HepG2 (cell line): ENCODE measurements around the gene CAPZB. TPM values are rescaled to one million over a fixed set of nuclear protein-coding genes. Genes with fewer than 3 reads are reported as not detected.
A peak's percentile ranks its signal among the peaks of the same experiment; 100 is the strongest.

Experiments
- AFF4 ChIP-seq: sonication (generic); formaldehyde crosslinking; IDR thresholded peaks from 2 replicates; pipeline ENCODE4 v1.4.0; 2020; ENCODE audit warnings: missing genetic modification reagents
- AHR ChIP-seq: IDR thresholded peaks from 2 replicates; pipeline ENCODE4 v1.6.1; 2018; ENCODE audit warnings: missing genetic modification reagents, missing compliant biosample characterization
- CCAR2 ChIP-seq: fragments of 200-400 bp; formaldehyde crosslinking; optimal IDR thresholded peaks from 2 replicates; pipeline ENCODE3; 2018; ENCODE audit warnings: low read depth, mild to moderate bottlenecking, low read length, moderate library complexity
- CERS6 ChIP-seq: sonication (generic); formaldehyde crosslinking; IDR thresholded peaks from 2 replicates; pipeline ENCODE4 v1.5.0; 2020; ENCODE audit warnings: missing genetic modification reagents
- HDAC2 ChIP-seq: sonication (generic); formaldehyde crosslinking; IDR thresholded peaks from 2 replicates; pipeline ENCODE4 v1.4.0; 2020; ENCODE audit warnings: missing genetic modification reagents
- HMGA1 ChIP-seq: sonication (generic); formaldehyde crosslinking; conservative IDR thresholded peaks from 2 replicates; pipeline ENCODE4 v1.4.0; 2020; ENCODE audit warnings: missing genetic modification reagents
- MAFK ChIP-seq, 2 experiments: IDR thresholded peaks in 1 of 2; conservative IDR thresholded peaks in 1 of 2; 2 replicates each; pipeline ENCODE4 v1.6.1; 2011; ENCODE audit warnings: improper control_type of control experiment in 2 of 2, low read length in 2 of 2
- RAD21 ChIP-seq: fragments of 450-650 bp; formaldehyde crosslinking; IDR thresholded peaks from 2 replicates; pipeline ENCODE4 v1.5.0; 2020; ENCODE audit warnings: mild to moderate bottlenecking
- SMAD3 ChIP-seq: sonication (generic); formaldehyde crosslinking; IDR thresholded peaks from 2 replicates; pipeline ENCODE4 v1.4.0; 2020; ENCODE audit warnings: missing genetic modification reagents
- SP1 ChIP-seq, 2 experiments: fragments of 450-650 bp in 1 of 2; sonication (generic) in 1 of 2; formaldehyde crosslinking in 1 of 2; IDR thresholded peaks; 2 replicates each; pipeline versions ENCODE4 v1.4.0 to v1.6.1; 2016 to 2020; ENCODE audit warnings: missing genetic modification reagents in 1 of 2
- SP140L ChIP-seq: sonication (generic); formaldehyde crosslinking; IDR thresholded peaks from 2 replicates; pipeline ENCODE4 v1.4.0; 2020; ENCODE audit warnings: missing genetic modification reagents, borderline replicate concordance
- SP2 ChIP-seq: sonication (generic); formaldehyde crosslinking; IDR thresholded peaks from 2 replicates; pipeline ENCODE4 v1.5.1; 2020; ENCODE audit warnings: mild to moderate bottlenecking, missing genetic modification reagents
- SPEN ChIP-seq: sonication (generic); formaldehyde crosslinking; IDR thresholded peaks from 2 replicates; pipeline ENCODE4 v1.5.1; 2020; ENCODE audit warnings: low read depth, mild to moderate bottlenecking, missing genetic modification reagents
- SRSF4 ChIP-seq: fragments of 200-400 bp; formaldehyde crosslinking; IDR thresholded peaks from one replicate; pipeline ENCODE4 v1.6.1; 2018; ENCODE audit warnings: mild to moderate bottlenecking, low read depth, low read length, moderate library complexity; ENCODE audit not compliant: poor library complexity, severe bottlenecking
- ZFY ChIP-seq: sonication (generic); formaldehyde crosslinking; IDR thresholded peaks from 2 replicates; pipeline ENCODE4 v1.4.0; 2020; ENCODE audit warnings: missing genetic modification reagents
- ZNF234 ChIP-seq: sonication (generic); formaldehyde crosslinking; conservative IDR thresholded peaks from 2 replicates; pipeline ENCODE4 v1.5.1; 2020; ENCODE audit warnings: mild to moderate bottlenecking, missing genetic modification reagents
- ZNF281 ChIP-seq: sonication (generic); formaldehyde crosslinking; IDR thresholded peaks from 2 replicates; pipeline ENCODE4 v1.4.0; 2020; ENCODE audit warnings: missing genetic modification reagents, borderline replicate concordance
- ZNF441 ChIP-seq: sonication (generic); formaldehyde crosslinking; IDR thresholded peaks from 2 replicates; pipeline ENCODE4 v1.7.0; 2021; ENCODE audit warnings: missing genetic modification reagents, borderline replicate concordance
- ZNF547 ChIP-seq: sonication (generic); formaldehyde crosslinking; IDR thresholded peaks from 2 replicates; pipeline ENCODE4 v1.5.1; 2020; ENCODE audit warnings: mild to moderate bottlenecking, missing genetic modification reagents
- ZNF766 ChIP-seq: sonication (generic); formaldehyde crosslinking; IDR thresholded peaks from 2 replicates; pipeline ENCODE4 v1.5.0; 2020; ENCODE audit warnings: missing genetic modification reagents, borderline replicate concordance
- ZSCAN21 ChIP-seq: sonication (generic); formaldehyde crosslinking; IDR thresholded peaks from 2 replicates; pipeline ENCODE4 v1.8.0; 2022; ENCODE audit warnings: mild to moderate bottlenecking, missing genetic modification reagents, moderate library complexity, borderline replicate concordance
- ZZZ3 ChIP-seq: sonication (generic); formaldehyde crosslinking; IDR thresholded peaks from 2 replicates; pipeline ENCODE4 v1.4.0; 2020; ENCODE audit warnings: missing genetic modification reagents, mild to moderate bottlenecking, borderline replicate concordance
- polyA plus RNA-seq, 8 experiments: library from polyadenylated mRNA; depleted of rRNA in 3 of 8; stranded (reverse) in 7 of 8; unstranded in 1 of 8; fragments of >200 nt; fragmentation: Illumina TruSeq in 4 of 8; extraction: Trizol in 4 of 8; gene quantifications; 2 replicates each; pipeline versions ENCODE4 v1.2.1 to v1.2.3, GENCODE V29; 2011 to 2016; ENCODE audit warnings: low read depth in 4 of 8, missing spikeins in 1 of 8, mixed read lengths in 1 of 8; ENCODE audit not compliant: insufficient read depth in 1 of 8
- total RNA-seq, 5 experiments: library from RNA; depleted of rRNA; stranded (reverse); fragments of >200 nt; fragmentation: Illumina TruSeq; extraction: Trizol; gene quantifications; 2 replicates each; pipeline ENCODE4 v1.2.3, GENCODE V29; 2016; ENCODE audit warnings: low read depth in 1 of 5

CAPZB gene
- total and polyA plus RNA-seq, 2 of the 13 experiments (the other 11 are each of a cell fraction or from before 2014, with no cell fraction given) = 58.9 to 76.9 TPM

- no peak for TF ChIP-seq SMAD3 (CRISPR knock-in tag)
- peak; percentile 70 for TF ChIP-seq RAD21 (CRISPR knock-in tag)
- TF ChIP-seq SP1 (IDR thresholded peaks at IDR 0.05) = no peak
- TF ChIP-seq SP1 (CRISPR knock-in tag; IDR thresholded peaks at IDR 0.05) = no peak; the same call in 1 of the 2 replicates
- no peak; the same call in 1 of the 2 replicates for TF ChIP-seq HDAC2
- no peak for TF ChIP-seq SP140L (CRISPR knock-in tag)
- TF ChIP-seq ZNF441 (CRISPR knock-in tag) = peak; percentile 42; the same call in 1 of the 2 replicates
- TF ChIP-seq SRSF4 = no peak
- peak; percentile 58; the same call in 1 of the 2 replicates for TF ChIP-seq ZNF234
- TF ChIP-seq ZZZ3 (CRISPR knock-in tag) = no peak
- no peak; the same call in 1 of the 2 replicates for TF ChIP-seq ZNF766
- TF ChIP-seq SPEN (CRISPR knock-in tag) = peak; percentile 77
- TF ChIP-seq ZFY (CRISPR knock-in tag) = peak; percentile 88
- TF ChIP-seq CCAR2 = no peak
- no peak for TF ChIP-seq MAFK (conservative IDR thresholded peaks at IDR 0.05 in 1 of 2, IDR thresholded peaks at IDR 0.05 in 1 of 2; ENCODE audit: low read length in 2 of 2)
- TF ChIP-seq SP2 (CRISPR knock-in tag) = 0 out of 2 replicates have a peak, but pooled peaks have one; percentile 36
- no peak for TF ChIP-seq CERS6 (CRISPR knock-in tag)
- no peak for TF ChIP-seq AHR
- no peak for TF ChIP-seq AFF4 (CRISPR knock-in tag)
- no peak for TF ChIP-seq HMGA1 (CRISPR knock-in tag)
- 0 out of 2 replicates have a peak, but pooled peaks have one; percentile 19 for TF ChIP-seq ZNF547
- TF ChIP-seq ZNF281 (CRISPR knock-in tag) = no peak
- no peak; the same call in 1 of the 2 replicates for TF ChIP-seq ZSCAN21 (CRISPR knock-in tag)
Observed at GRCh38 chr1:19485362-19486187, at the start of gene CAPZB (continued).
